HG03520 (cell line): ENCODE measurements around the gene CYP2F1.
"Not testable (repeated sequence)": the region's sequence is repeated elsewhere in the genome, so short reads cannot be mapped to it uniquely, and the experiment has no call there.

Source experiments
- ATAC-seq: cut with Tn5 transposase; IDR thresholded peaks from one replicate; pipeline ENCODE4 v1.9.1; 2021; ENCODE audit warnings: mild to moderate bottlenecking, moderate library complexity; ENCODE audit not compliant: unreplicated experiment

CYP2F1 gene

DNA sequence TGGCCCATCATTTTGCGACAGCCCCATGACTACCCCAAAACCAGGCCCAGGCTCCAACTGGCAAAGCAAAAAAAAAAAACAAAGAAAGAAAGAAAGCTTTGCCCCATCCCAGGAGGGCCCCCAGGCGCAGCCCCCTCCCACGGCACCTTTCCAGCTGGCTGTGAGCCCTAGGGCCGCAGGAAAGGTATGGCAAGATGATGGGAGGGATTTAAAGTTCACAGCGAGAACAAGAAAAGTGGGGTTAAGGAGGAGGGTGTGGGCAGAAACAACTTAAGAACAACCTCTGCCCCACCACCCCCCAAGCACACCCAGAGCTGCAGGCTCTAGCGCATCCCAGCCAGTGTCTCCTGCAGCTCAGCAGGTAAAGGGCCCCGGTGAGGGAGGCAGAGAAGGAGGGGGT, at the start of gene CYP2F1:
Gene CYP2F1 (plus strand): TSS at position 301 of the 400 bp plus-strand sequence. CDS start 1,757 bp downstream, outside the sequence.
- ATAC-seq = no peak

GRCh38 chr19:41064974-41065569, 49.2 kb upstream of the CYP2F1 start:
- no peak for ATAC-seq

DNA sequence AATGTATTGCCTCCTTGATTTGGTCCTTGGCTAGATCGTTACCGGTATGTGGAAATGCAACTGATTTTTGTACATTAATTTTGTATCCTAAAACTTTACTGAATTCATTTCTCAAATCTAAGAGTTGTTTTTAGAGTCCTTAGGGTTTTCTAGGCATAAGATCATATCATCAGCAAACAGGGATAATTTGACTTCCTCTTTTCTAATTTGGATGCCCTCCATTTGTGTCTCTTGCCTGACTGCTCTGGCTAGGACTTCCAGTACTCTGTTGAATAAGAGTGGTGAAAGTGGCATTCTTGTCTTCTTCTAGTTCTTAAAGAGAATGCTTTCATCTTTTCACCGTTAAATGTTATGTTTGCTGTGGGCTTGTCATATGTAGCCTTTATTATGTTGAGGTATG, 37.9 kb upstream of the CYP2F1 start:
- ATAC-seq = no peak

GRCh38 chr19:41083516-41083915, 30.7 kb upstream of the CYP2F1 start:
- ATAC-seq = no peak

DNA sequence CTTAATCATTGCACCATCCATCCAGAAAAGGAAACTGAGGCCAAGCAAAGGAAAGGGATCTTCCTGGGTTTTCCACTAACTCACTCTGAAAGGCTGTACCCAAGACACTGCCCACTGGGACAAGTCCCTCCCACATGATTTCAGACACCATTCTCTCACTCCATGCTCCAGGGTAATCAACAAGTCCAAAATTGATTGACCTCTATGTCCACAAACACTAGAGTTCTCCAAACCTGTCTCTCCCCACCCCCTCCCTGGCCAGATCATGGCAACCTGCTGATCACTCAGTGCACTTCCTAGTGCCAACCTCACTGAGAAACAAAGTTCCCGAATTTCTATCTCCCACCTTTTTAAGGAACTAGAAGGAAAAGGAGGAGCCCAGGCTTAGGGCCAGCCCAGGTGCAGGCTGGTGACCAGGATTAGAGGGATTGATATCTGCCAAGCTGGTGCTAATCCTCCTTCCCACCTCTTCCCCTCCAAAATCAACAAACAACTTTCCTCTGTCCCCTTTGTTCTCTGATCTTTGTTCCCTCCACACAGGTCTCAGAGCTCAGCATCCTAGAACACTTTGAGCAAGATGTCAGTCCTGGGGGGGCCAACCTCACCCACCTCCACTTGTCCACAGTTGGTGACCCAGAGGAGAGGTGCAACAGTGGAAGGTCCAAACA, 28.4 kb upstream of the CYP2F1 start:
- ATAC-seq = no peak

- ATAC-seq = no peak
Measured at GRCh38 chr19:41088151-41088550, 26.1 kb upstream of the CYP2F1 start, which contains the start of gene CYP2A13. Gene CYP2A13, plus strand, starts transcription at chr19:41088451. Its CDS starts 21 bp downstream, at chr19:41088472.

DNA sequence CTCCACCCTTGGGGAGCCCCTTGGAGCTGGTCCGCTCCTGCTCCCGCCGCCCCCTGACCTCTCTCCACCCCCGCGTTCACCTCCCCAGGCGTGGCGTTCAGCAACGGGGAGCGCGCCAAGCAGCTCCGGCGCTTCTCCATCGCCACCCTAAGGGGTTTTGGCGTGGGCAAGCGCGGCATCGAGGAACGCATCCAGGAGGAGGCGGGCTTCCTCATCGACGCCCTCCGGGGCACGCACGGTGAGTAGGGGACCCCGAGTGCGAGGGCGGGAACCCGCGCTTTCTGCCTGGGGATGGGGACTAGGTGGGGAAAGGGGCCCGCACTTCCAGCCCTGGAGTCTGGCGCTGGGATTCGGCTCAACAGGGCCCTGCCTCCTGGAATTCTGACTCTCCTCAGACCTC, 24.3 kb upstream of the CYP2F1 start:
- ATAC-seq = no peak

DNA sequence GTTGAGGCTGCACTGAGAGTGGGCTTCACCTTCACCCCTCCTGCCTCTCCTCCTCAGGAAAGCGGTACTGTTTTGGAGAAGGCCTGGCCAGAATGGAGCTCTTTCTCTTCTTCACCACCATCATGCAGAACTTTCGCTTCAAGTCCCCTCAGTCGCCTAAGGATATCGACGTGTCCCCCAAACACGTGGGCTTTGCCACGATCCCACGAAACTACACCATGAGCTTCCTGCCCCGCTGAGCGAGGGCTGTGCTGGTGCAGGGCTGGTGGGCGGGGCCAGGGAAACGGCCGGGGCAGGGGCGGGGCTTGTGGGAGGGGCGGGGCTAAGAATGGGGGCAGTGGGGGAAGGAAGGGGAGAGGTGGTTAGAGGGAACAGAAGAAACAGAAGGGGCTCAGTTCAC, 18.5 kb upstream of the CYP2F1 start:
- ATAC-seq = no peak

DNA sequence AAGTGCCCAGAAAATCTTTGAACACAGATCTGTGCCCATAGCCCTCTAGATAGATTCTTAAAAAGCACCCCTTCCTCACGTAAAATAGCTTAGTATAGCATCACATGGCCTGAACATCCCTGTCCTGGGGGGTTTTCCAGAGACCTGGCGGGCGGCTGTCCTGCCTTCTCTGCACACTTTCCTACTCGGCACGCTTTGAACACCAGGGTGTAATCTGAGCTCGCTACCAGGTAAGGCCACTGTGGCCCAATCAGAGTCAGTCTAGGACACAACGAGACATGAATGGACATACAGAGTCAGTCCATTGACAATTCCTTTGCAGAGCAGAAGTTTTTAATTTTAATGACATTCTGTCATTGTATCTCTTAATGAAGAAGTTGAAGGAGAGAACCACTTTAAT, 17.9 kb upstream of the CYP2F1 start:
- no peak for ATAC-seq

GRCh38 chr19:41097302-41097701, 16.9 kb upstream of the CYP2F1 start:
- ATAC-seq = no peak

- ATAC-seq = no peak
Measured at GRCh38 chr19:41098762-41099161, 15.5 kb upstream of the CYP2F1 start.

- ATAC-seq = not testable (repeated sequence)
Measured at GRCh38 chr19:41102210-41102609, 12.0 kb upstream of the CYP2F1 start.

DNA sequence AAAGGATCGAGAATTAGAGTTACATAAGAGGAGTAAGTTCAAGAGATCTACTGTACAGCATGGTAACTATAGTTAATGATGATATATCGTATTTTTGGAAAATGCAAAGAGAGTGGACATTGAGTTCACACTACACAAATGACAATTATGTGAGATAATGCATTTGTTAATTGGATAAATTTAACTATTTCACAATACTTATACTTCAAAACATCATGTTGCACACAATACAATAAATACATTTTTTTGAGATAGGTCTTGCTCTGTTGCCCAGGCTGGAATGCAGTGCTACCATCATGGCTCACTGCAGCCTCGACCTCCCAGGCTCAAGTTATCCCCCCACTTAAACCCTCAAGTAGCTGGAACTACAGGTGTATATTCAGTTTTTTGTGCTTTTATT, 8.1 kb upstream of the CYP2F1 start:
- no peak for ATAC-seq

- ATAC-seq = no peak
Measured at GRCh38 chr19:41111296-41111695, 2.9 kb upstream of the CYP2F1 start.

GRCh38 chr19:41111750-41112295, 2.4 kb upstream of the CYP2F1 start:
- no peak for ATAC-seq

GRCh38 chr19:41112728-41113290, 1.4 kb upstream of the CYP2F1 start:
- no peak for ATAC-seq

- ATAC-seq = no peak
Measured at GRCh38 chr19:41116261-41116660, 2.0 kb downstream of the CYP2F1 start.

DNA sequence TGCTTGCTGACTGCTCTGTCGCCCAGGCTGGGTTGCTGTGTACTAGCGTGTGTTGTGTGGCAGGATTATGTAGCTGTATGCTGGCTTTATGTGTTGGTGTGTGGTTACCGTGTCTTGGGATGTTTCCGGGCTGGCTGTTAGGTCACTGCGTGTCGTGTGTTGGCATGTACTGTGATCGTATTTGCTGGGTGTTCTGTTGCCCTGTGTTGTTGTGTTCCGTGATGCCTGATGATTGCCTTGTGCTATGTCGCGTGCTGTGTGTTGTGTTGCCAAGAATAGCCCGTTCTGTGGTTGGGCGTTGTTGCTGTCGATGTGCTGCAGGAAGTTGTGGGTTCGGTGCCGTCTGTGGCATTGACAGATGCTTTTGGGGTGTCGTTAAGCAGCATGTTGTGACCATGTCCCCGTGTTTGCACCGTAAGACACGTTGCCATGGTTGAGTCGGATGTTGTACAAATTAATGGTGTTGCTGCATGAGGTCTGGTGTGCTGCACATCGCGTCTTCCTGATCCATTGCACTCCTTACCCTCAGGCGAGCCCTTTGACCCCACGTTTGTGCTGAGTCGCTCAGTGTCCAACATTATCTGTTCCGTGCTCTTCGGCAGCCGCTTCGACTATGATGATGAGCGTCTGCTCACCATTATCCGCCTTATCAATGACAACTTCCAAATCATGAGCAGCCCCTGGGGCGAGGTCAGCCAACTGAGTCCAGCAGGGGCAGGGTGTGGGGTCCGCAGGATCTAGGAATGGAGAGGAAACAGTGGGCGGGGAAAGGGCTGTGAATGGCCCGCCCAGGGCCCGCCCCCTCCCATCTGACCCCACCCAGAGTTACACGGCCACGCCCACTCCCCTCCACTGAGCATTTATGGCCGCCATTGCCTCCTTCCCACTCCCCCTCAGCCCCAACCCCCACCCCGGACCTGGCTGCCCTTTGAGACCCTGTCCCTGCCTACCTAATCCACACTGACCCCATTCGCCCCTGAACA, 7.0 kb downstream of the CYP2F1 start:
- ATAC-seq = not testable (repeated sequence)

GRCh38 chr19:41122846-41123245, 8.6 kb downstream of the CYP2F1 start:
- not testable (repeated sequence) for ATAC-seq

- no peak for ATAC-seq
Measured at GRCh38 chr19:41123716-41124294, 9.6 kb downstream of the CYP2F1 start.
